PC-3 (cell line): ENCODE data around the gene LRRC75A.

Experiments used
- EZH2 ChIP-seq: fragments of 300-600 bp; sonication (generic); IDR thresholded peaks from one replicate; pipeline ENCODE4 v1.6.1; 2017; ENCODE audit warnings: antibody characterized with exemption, mild to moderate bottlenecking, low read length; ENCODE audit not compliant: unreplicated experiment
- EZH2phosphoT487 ChIP-seq: fragments of 300-600 bp; sonication (generic); IDR thresholded peaks from 2 replicates; pipeline ENCODE4 v1.6.1; 2018; ENCODE audit warnings: mild to moderate bottlenecking, antibody characterized with exemption, low read length, borderline replicate concordance

DNA sequence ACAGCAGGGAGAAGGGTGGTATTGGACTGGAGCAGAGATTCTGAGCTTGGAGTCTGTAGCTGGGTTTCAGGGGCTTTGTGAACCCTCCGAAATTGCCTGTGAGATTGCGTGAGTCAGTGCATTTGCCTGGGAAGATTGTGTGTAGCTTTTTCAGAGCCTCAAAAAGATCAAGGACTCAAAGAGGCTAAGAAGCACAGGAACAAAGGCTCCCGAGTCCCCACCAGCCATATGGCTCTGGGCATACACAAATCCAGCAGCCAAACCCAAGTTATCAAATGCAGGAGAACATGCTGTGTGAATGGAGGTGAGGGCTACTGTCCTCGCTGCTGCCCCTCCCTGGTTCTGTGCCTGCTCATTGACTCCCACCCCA is 3.0 kb downstream of the LRRC75A start:
- no peak for TF ChIP-seq EZH2phosphoT487
- TF ChIP-seq EZH2, result no peak
